Measurements from ENCODE around the gene PACRG.

- TF ChIP-seq CTCF (IDR thresholded peaks at IDR 0.05; ENCODE audit: low read depth, low read length, missing input control) = no peak
- no peak for TF ChIP-seq GABPA (IDR thresholded peaks at IDR 0.05 in 1 of 2, conservative IDR thresholded peaks at IDR 0.05 in 1 of 2)
- no peak for TF ChIP-seq MAX (IDR thresholded peaks at IDR 0.05)
- TF ChIP-seq RAD21 (IDR thresholded peaks at IDR 0.05) = no peak
- no peak for TF ChIP-seq EGR1 (IDR thresholded peaks at IDR 0.05; ENCODE audit: low read depth in 2 of 2)
- no peak for TF ChIP-seq SP1 (IDR thresholded peaks at IDR 0.05)
- TF ChIP-seq TAF1 (conservative IDR thresholded peaks at IDR 0.05) = no peak
Observed at GRCh38 chr6:163243692-163244589, 516.2 kb downstream of the PACRG start.
